Effector memory CD4-positive, alpha-beta T cell (primary cell): ENCODE results near the gene CFAP126.

Experiments
- DNase-seq, 3 donors: peaks; one replicate each; pipeline ENCODE4 v3.0.0-alpha.2; 2020
- H3K27ac ChIP-seq: 2 replicates; pipeline ENCODE4 v1.7.0; 2013; ENCODE audit warnings: mild to moderate bottlenecking, low read length, moderate library complexity; ENCODE audit not compliant: insufficient read depth, poor library complexity, severe bottlenecking
- H3K27me3 ChIP-seq: replicated peaks from 2 replicates; pipeline ENCODE4 v1.7.0; 2013; ENCODE audit warnings: mild to moderate bottlenecking, low read length; ENCODE audit not compliant: insufficient read depth, control insufficient read depth, poor library complexity, severe bottlenecking
- H3K36me3 ChIP-seq: 2 replicates; pipeline ENCODE4 v1.7.0; 2013; ENCODE audit warnings: mild to moderate bottlenecking, low read length, moderate library complexity; ENCODE audit not compliant: control insufficient read depth, insufficient read depth
- H3K4me1 ChIP-seq: 2 replicates; pipeline ENCODE4 v1.7.0; 2013; ENCODE audit warnings: low read length, mild to moderate bottlenecking; ENCODE audit not compliant: control insufficient read depth, insufficient read depth, poor library complexity, severe bottlenecking
- H3K4me3 ChIP-seq: 2 replicates; pipeline ENCODE4 v1.7.0; 2013; ENCODE audit warnings: low read length, low read depth, mild to moderate bottlenecking; ENCODE audit not compliant: insufficient read depth, poor library complexity, severe bottlenecking
- H3K9me3 ChIP-seq: 2 replicates; pipeline ENCODE4 v1.7.0; 2013; ENCODE audit warnings: mild to moderate bottlenecking, low read length, moderate library complexity; ENCODE audit not compliant: control insufficient read depth

The CFAP126 gene

DNA sequence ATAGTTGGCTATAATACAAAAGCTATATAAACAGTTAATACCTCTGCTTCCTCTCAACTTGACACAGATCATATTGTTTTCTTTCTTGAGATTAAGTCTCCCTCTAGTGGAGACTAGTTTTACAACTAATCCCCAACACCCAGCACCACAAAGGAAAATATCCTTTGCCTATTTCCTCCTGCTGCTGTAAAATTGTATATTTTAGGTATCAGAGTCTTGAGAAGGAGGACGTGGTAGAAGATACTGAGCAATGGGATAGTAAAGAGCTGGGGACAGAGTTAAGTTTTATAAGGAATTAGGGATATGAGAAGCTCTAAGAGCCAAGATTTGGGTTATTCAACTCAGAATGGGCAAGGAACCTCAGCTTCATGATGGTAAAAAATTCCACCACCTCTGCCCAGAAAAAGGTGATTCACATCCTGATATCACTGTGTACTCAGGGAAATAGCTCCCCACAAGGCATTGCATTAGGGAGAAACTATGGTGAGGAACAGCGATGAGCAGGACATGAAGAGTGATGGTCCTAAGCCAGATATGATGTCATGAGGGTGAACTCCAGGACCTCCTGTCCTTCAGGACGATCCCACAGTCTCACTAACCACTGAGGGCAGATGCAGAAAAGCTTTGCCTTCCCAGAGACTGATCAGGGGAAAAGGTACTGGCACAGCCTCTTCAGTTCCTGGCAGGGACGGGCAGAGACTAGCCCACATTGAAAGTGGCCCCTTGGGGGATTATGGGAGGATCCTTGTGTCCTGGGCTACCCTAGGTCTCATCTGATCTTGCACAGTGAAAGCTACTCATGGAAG lies 14.7 kb upstream of the CFAP126 start:
- no peak overlapping the region for H3K4me3 ChIP-seq
- no peaks in the 10 kb centered on the region for H3K27me3 ChIP-seq
- H3K9me3 ChIP-seq, result no peaks in the 10 kb centered on the region
- no peak for DNase-seq
- no peak overlapping the region for H3K27ac ChIP-seq
- H3K36me3 ChIP-seq, result no peaks in the 10 kb centered on the region
- H3K4me1 ChIP-seq, result peaks cover 3% of the 10 kb centered on the region

DNA sequence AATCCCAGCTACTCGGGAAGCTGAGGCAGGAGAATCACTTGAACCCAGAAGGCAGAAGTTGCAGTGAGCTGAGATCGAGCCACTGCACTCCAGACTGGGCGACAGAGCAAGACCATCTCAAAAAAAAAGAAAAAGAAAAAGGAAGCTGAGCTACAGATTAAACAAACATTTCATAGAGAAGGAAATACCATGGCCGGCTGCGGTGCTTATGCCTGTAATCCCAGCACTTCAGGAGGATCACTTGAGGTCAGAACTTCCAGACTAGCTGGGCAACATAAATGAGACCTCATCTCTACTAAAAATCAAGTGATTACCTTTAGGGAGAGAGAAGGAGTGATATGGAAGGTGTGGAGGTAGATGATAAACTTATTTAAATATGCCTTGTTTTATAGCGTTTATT lies 14.0 kb upstream of the CFAP126 start:
- H3K4me3 ChIP-seq, result no peak overlapping the region
- H3K27ac ChIP-seq, result no peak overlapping the region
- H3K4me1 ChIP-seq, result peaks cover 3% of the 10 kb centered on the region
- H3K36me3 ChIP-seq, result no peaks in the 10 kb centered on the region
- no peaks in the 10 kb centered on the region for H3K27me3 ChIP-seq
- DNase-seq, result no peak
- H3K9me3 ChIP-seq, result no peaks in the 10 kb centered on the region

DNA sequence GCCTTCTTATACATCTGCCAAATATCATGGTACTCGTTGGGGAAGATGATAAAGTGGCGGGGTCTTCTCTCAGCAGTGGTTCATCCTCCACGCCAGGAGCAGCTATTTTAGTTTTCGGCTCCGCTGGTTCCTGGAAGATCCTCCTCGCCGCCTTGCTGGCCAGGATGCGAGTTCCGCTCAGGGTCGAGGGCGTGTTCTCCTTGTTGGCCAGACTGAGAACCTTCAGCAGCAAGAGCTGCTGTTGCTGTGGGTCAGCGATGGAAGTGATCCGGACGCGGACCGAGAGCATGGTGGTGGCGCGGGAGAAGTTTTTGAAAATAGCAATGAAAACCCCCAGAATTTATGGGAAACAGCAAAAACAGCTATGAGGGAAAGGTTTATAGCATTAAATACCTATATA lies 11.4 kb upstream of the CFAP126 start:
- no peak for DNase-seq

DNA sequence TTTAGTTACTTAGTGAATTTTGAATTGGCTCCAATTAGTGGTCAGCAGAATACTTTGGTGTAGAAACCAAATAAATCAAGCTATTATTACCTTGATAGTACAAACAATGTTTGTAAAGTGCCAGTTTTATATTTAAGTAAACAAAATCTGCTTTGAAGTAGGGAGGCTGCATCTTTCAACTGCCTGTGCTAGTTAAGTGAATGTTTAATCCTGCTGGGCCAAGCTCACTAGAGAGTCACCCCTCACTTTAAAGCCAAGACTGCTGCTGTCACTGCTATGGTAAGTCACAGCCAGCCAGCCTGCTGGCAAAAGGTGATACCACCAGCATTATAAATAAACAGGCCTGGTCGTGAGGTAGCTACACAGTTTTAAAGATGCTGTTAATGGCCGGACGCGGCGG lies 10.3 kb upstream of the CFAP126 start:
- no peak for DNase-seq
- Histone ChIP-seq H3K27ac (no peak overlapping the region), H3K4me3 (no peak overlapping the region)

More for the DNA sequence above, 11.4 kb upstream of the CFAP126 start:
- no peak overlapping the region for H3K27ac ChIP-seq
- H3K9me3 ChIP-seq, result no peaks in the 10 kb centered on the region
- H3K36me3 ChIP-seq, result no peaks in the 10 kb centered on the region
- no peaks in the 10 kb centered on the region for H3K4me1 ChIP-seq
- H3K4me3 ChIP-seq, result no peak overlapping the region
- H3K27me3 ChIP-seq, result no peaks in the 10 kb centered on the region

DNA sequence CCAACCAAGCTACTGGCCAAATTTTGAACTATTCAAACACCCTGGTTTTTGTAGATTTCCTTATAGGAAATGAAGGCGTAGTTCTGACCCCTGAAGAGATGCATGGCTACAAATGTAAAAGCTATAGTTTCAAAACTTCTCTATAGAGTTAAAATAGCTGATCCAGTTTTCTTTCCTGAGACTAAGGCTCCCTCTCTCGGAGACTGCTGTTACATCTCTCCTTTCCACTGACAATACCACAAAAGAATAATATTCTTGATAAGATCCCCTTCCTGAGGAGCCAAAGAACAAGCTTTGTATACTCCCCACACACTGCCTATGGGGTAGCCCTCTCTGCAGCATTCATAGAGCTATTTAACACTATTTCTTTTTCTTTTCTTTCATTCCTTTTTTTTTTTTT lies 6.7 kb upstream of the CFAP126 start:
- no peaks in the 10 kb centered on the region for H3K27me3 ChIP-seq
- no peaks in the 10 kb centered on the region for H3K9me3 ChIP-seq
- no peak overlapping the region for H3K27ac ChIP-seq
- no peak overlapping the region for H3K4me3 ChIP-seq
- DNase-seq, result no peak
- no peaks in the 10 kb centered on the region for H3K36me3 ChIP-seq
- no peaks in the 10 kb centered on the region for H3K4me1 ChIP-seq

More for the DNA sequence above, 10.3 kb upstream of the CFAP126 start:
- no peaks in the 10 kb centered on the region for H3K36me3 ChIP-seq
- no peaks in the 10 kb centered on the region for H3K27me3 ChIP-seq
- no peaks in the 10 kb centered on the region for H3K4me1 ChIP-seq
- H3K9me3 ChIP-seq, result no peaks in the 10 kb centered on the region

DNA sequence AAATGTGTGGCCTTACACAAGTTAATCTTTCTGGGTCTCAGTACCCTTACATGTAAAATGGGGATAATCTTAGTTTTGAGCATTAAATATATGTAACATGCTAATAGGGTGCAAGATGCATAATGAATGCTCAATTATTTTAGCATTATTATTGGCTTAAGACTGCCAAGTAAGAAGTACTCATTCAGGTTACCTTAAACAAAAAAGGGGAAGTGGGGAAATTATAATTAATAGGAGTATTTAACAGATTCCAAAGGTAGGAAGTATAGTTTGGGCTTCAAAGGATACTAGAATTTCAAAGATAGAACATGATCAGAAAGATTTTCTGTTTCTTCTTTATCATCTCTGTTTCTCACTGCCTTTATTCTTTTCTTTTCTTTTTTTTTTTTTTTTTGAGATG lies 5.8 kb upstream of the CFAP126 start:
- Histone ChIP-seq H3K4me3 (no peak overlapping the region), H3K27me3 (no peaks in the 10 kb centered on the region), H3K36me3 (no peaks in the 10 kb centered on the region), H3K9me3 (no peaks in the 10 kb centered on the region), H3K27ac (no peak overlapping the region), H3K4me1 (no peaks in the 10 kb centered on the region)
- no peak for DNase-seq

DNA sequence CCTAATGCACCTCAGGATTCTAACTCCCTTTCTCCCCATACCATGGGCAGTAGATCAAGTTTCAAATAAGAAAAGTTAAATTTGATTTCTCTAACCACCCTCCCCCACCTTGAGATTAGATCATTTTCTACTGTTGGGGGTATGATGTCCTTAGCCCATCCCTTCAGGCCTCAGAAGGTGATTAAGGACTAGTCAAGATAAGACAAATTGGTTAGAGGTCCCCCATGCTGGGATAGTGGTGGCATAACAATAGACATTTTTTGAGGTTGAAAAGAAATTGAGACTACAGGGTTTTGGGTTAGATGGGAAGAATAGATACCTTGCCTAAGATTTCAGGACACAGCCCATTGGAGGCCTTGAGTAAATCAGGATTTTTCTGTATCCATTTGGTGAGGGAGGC lies 2.5 kb downstream of the CFAP126 start:
- H3K27ac ChIP-seq, result no peak overlapping the region
- H3K9me3 ChIP-seq, result no peaks in the 10 kb centered on the region
- no peak for DNase-seq
- H3K4me1 ChIP-seq, result no peaks in the 10 kb centered on the region
- no peak overlapping the region for H3K4me3 ChIP-seq
- H3K36me3 ChIP-seq, result peaks cover 18% of the 10 kb centered on the region
- H3K27me3 ChIP-seq, result no peaks in the 10 kb centered on the region

DNA sequence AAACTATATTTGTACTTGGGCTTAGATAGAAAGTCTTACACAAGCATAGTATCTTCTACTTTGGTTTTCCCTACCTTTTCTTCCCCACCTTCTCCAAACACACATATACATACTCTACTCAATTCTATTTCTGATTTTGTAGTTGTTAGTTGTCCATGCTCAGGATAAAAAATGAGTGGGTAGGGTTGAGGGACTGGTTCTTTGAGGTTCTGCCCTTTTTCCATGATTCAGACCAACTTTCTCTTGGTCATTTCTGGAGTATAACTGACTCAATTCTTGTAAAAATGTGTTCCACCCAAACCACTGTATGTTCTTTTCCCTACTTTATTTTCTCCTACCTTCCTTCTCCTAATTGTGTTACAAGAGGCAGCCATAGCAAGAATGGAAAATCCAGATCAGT lies 3.3 kb downstream of the CFAP126 start:
- no peaks in the 10 kb centered on the region for H3K4me1 ChIP-seq
- H3K27me3 ChIP-seq, result no peaks in the 10 kb centered on the region
- no peaks in the 10 kb centered on the region for H3K9me3 ChIP-seq
- no peak for DNase-seq
- no peak overlapping the region for H3K4me3 ChIP-seq
- H3K36me3 ChIP-seq, result peaks cover 18% of the 10 kb centered on the region
- no peak overlapping the region for H3K27ac ChIP-seq

DNA sequence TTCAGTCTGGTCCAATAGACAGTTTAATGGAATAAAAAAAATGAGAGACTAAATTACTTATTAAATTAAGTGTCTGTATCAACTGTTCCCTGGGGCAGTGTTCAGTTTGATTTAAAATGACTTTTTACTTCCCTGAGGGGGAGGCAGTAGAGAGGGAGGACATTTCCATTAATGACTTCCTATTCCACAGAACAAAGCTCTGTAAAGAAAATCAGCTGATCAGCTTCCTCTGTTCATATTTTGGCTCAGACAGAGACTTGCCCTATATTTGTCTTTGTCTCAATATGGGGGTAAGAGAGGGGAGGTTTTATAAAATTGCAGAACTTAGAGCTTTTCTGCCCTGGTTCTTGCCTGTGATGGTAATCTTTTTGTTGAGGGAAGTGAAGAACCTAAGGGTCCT lies 8.4 kb downstream of the CFAP126 start:
- Histone ChIP-seq H3K4me1 (no peaks in the 10 kb centered on the region), H3K27me3 (no peaks in the 10 kb centered on the region), H3K36me3 (peaks cover 7% of the 10 kb centered on the region), H3K9me3 (no peaks in the 10 kb centered on the region), H3K27ac (no peak overlapping the region), H3K4me3 (no peak overlapping the region)
- DNase-seq, result no peak

DNA sequence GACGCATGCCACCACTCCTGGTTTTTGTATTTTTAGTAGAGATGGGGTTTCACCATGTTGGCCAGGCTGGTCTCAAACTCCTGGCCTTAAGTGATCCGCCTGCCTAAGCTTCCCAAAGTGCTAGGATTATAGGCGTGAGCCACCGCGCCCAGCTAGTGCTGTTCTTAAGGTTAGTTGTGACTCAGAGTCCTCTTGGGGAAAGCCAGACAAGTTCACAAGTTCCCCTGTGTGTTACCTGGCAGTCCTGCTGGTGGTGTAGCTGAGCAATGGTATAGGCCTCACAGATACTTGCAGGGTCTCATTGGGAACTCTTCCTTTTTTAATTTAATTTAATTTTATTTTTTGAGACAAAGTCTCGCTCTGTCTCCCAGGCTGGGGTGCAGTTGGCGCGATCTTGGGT lies 10.6 kb downstream of the CFAP126 start:
- no peaks in the 10 kb centered on the region for H3K9me3 ChIP-seq
- no peaks in the 10 kb centered on the region for H3K4me1 ChIP-seq
- no peaks in the 10 kb centered on the region for H3K27me3 ChIP-seq
- no peak overlapping the region for H3K4me3 ChIP-seq
- DNase-seq, result no peak
- no peak overlapping the region for H3K27ac ChIP-seq
- no peaks in the 10 kb centered on the region for H3K36me3 ChIP-seq
